HG03432 (cell line): Measurements from ENCODE around the gene ASCC1.

Experiments used
- ATAC-seq: cut with Tn5 transposase; IDR thresholded peaks from one replicate; pipeline ENCODE4 v1.9.1; 2021; ENCODE audit warnings: mild to moderate bottlenecking, moderate library complexity; ENCODE audit not compliant: unreplicated experiment

The ASCC1 gene

DNA sequence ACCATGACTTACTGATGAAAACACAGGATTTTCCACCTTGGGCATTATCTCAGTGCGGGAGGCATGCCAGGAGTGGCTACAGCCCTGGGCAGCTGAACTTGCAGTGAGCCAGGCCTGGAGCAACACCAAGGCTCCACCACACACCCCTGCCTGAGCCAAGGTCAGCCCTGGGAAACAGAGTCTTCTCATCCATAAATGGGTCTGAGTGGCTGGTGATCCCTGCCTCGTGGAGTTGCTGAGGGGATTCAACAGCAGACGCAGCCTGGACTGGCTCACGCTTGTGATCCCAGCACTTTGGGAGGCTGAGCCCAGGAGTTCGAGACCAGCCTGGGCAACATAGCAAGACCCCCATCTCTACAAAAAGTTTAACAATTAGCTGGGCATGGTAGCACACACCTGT lies 160.0 kb downstream of the ASCC1 start:
- ATAC-seq, result no peak

DNA sequence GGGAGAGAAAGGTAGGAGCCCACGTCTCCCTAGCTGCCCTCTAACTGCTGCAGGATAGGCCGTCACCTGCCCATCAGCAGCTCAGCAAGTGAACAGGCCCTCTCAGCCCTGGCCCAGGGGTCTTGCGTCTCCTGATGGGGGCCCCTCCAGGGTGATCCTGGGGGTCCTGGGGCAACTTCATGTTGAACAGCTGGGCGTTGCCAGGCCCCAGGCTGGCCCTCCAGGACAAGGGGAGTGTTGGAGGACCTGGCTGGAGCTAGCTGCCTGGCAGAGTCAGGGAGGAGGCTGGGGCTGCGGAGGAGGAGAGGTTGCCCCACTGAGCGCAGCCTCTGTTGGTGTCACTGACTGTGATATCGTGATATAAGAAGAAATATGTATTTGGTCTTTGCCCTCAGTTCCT lies 162.4 kb downstream of the ASCC1 start:
- no peak for ATAC-seq

DNA sequence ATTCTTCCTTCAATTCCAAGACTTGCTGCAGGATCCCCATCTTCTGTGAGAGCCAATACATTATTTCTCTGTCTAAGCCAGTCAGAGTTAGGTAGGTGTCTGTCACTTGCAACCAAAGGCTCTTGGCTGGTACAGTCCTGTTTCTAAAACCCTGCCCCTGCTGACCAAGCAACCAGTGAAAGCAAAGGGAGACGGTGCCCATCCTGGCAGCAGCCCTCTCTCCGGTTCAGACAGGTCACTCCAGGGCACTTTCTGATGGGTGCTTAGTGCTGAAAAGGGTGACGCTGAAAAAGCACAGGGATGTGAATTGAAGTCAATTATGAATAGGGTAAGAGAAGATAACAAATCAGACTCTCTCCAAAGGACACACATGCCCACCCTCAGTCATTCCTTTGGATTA lies 165.2 kb downstream of the ASCC1 start:
- ATAC-seq, result no peak

DNA sequence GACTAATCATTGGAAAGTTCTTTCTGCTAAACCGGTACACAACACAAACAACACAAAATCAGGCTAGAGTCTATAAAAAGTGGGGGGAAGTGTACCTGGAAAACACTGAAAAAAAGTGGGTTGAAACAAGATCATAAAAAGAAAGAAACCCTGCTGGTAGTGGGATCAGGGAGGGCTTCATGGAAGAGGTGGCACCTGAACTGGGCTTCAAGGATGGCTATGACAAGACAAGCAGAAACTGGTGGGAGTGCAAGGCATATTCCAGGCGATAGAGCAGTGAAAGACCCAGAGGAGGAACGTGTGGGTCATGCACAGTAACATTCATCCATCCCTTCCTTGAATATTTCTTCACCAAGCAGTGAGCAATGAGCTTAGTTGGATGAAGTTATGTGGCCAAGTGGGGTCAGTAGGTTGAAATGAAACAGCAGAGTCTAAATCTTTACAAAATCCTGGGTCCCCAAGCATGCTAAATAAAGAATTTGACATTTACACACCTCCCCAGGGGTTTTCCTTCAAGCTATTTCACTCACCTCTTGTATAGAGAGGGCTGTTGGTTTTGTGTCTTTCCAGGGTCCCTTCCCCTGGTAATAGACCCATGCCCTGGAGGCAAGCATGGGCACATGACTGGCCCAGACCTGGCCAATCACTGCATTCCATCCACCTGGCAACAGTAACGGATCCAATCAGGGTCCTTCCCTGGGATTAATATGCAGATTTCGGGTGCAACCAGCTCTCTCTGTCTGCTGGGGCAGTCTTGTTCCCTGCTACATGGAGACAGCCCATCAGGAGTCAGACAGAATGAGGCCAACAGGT lies 165.9 kb downstream of the ASCC1 start:
- ATAC-seq, result no peak

DNA sequence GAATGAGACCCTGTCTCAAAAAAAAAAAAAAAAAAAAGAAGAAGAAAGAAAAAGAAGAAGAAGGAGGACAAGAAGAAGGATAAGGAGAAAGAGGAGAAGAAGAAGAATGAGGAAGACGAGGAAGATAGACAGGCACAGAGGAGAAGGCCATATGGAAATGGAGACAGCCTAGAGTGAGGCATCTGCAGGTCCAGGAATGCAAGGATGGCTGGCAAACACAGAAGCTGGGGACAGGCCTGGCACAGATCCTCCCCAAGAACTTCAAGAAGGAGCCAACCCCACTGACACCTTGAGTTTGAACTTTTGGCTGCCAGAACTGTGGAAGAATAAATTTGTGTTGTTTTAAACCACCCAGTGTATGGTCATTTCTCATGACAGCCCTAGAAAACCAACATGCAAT lies 166.6 kb downstream of the ASCC1 start:
- ATAC-seq, result no peak

DNA sequence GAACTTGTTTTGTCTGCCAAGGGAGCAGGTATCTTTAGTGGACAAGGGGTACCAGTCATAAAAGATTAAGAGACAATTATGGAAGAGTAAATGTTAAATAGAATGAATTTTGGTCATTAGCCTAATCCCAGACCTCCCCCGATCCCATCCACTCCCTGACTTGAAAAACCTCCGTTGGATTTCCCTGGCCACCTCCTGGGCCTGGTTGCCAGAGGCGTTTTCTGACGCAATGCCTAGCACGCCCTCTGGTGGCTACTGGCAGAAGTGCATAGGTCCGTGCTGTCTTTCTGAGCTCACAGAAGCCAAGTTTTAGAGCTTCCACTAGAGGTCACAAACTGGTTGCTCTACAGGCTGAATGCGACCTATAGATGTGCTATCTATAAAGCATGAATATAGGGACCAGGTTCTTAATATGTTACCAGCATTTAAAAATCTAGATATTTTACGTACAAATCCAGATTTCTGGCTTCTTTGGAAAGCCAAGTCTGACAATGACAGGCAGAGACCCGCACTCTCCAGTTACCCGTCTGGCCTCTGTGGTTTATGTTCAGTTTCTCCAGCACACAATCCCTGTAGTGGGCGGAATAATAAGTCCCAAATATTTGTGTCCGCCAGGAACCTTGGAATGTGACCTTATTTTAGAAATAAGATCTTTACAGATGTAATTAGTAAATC lies 167.5 kb downstream of the ASCC1 start:
- peak; percentile 47 for ATAC-seq
